OCI-LY1 (cell line): Measurements from ENCODE around the gene OSBPL3.

Experiments used
- CTCF ChIP-seq: fragments of 200-600 bp; sonication (generic), shearing (Covaris generic); IDR thresholded peaks from 2 replicates; pipeline ENCODE4 v1.5.1; 2017; ENCODE audit warnings: mild to moderate bottlenecking, antibody characterized with exemption, low read length, moderate library complexity, mixed read lengths
- EZH2 ChIP-seq: fragments of 200-600 bp; sonication (generic), shearing (Covaris generic); IDR thresholded peaks from 2 replicates; pipeline ENCODE4 v1.8.0; 2017; ENCODE audit warnings: borderline replicate concordance, mixed run types, mild to moderate bottlenecking, antibody characterized with exemption, low read length, moderate library complexity, mixed read lengths

- TF ChIP-seq CTCF: no peak
- TF ChIP-seq EZH2: no peak
Observed at GRCh38 chr7:25005658-25006057, 25.7 kb upstream of the OSBPL3 start.
